ENCODE results near the gene SLC26A4. TPM values are rescaled to one million over a fixed set of nuclear protein-coding genes. Genes with fewer than 3 reads are reported as not detected.
"Not testable (repeated sequence)": the region's sequence is repeated elsewhere in the genome, so short reads cannot be mapped to it uniquely, and the experiment has no call there.

SLC26A4 gene
- total RNA-seq, 1 donor from 2014 or later = 0.12 TPM

GRCh38 chr7:107631588-107632491, 28.8 kb upstream of the SLC26A4 start:
- H3K4me3 Mint-ChIP-seq = no peak overlapping the region
- H3K27ac Mint-ChIP-seq (ENCODE audit: unreplicated experiment) = no peak overlapping the region
- peaks cover 11% of the 10 kb centered on the region for H3K4me1 Mint-ChIP-seq
- no peak for DNase-seq (ENCODE audit: low read depth, low spot score)
- H3K9me3 Mint-ChIP-seq = peaks cover 4% of the 10 kb centered on the region
- TF ChIP-seq CTCF (conservative IDR thresholded peaks at IDR 0.05) = no peak
- peaks cover 7% of the 10 kb centered on the region for H3K36me3 Mint-ChIP-seq (ENCODE audit: low read depth)
- H3K27me3 Mint-ChIP-seq (ENCODE audit: low read depth) = no peaks in the 10 kb centered on the region

GRCh38 chr7:107632492-107632865, 28.1 kb upstream of the SLC26A4 start:
- Mint-ChIP-seq H3K4me1 (peaks cover 11% of the 10 kb centered on the region), H3K9me3 (peaks cover 4% of the 10 kb centered on the region), H3K27me3 (ENCODE audit: low read depth) (no peaks in the 10 kb centered on the region), H3K36me3 (ENCODE audit: low read depth) (peaks cover 3% of the 10 kb centered on the region), H3K4me3 (no peak overlapping the region), H3K27ac (ENCODE audit: unreplicated experiment) (no peak overlapping the region)
- no peak for TF ChIP-seq CTCF (conservative IDR thresholded peaks at IDR 0.05)
- no peak for DNase-seq (ENCODE audit: low read depth, low spot score)

- Mint-ChIP-seq H3K27ac (ENCODE audit: unreplicated experiment) (no peak overlapping the region), H3K4me1 (no peaks in the 10 kb centered on the region), H3K9me3 (peaks cover 4% of the 10 kb centered on the region), H3K27me3 (ENCODE audit: low read depth) (peaks cover 7% of the 10 kb centered on the region), H3K4me3 (no peak overlapping the region), H3K36me3 (ENCODE audit: low read depth) (peaks cover 3% of the 10 kb centered on the region)
- no peak for DNase-seq (ENCODE audit: low read depth, low spot score)
- no peak for TF ChIP-seq CTCF (conservative IDR thresholded peaks at IDR 0.05)
These were observed 22.0 kb upstream of the SLC26A4 start for GRCh38 chr7:107638594-107638993.

GRCh38 chr7:107639070-107639469, 21.6 kb upstream of the SLC26A4 start:
- H3K27ac Mint-ChIP-seq (ENCODE audit: unreplicated experiment); DNase-seq (ENCODE audit: low read depth, low spot score); H3K4me1 Mint-ChIP-seq; H3K36me3 Mint-ChIP-seq (ENCODE audit: low read depth); H3K9me3 Mint-ChIP-seq; H3K4me3 Mint-ChIP-seq; H3K27me3 Mint-ChIP-seq (ENCODE audit: low read depth): not testable (repeated sequence)

GRCh38 chr7:107641676-107642075, 19.0 kb upstream of the SLC26A4 start:
- H3K27me3 Mint-ChIP-seq (ENCODE audit: low read depth) = peaks cover 19% of the 10 kb centered on the region
- peaks cover 6% of the 10 kb centered on the region for H3K9me3 Mint-ChIP-seq
- DNase-seq (ENCODE audit: low read depth, low spot score) = no peak
- no peak overlapping the region for H3K4me3 Mint-ChIP-seq
- H3K27ac Mint-ChIP-seq (ENCODE audit: unreplicated experiment) = no peak overlapping the region
- no peaks in the 10 kb centered on the region for H3K4me1 Mint-ChIP-seq
- no peak for TF ChIP-seq CTCF (conservative IDR thresholded peaks at IDR 0.05)
- H3K36me3 Mint-ChIP-seq (ENCODE audit: low read depth) = peaks cover 3% of the 10 kb centered on the region

GRCh38 chr7:107642501-107642900, 18.1 kb upstream of the SLC26A4 start:
- TF ChIP-seq CTCF (conservative IDR thresholded peaks at IDR 0.05) = no peak
- Mint-ChIP-seq H3K27ac (ENCODE audit: unreplicated experiment) (no peak overlapping the region), H3K27me3 (ENCODE audit: low read depth) (peaks cover 19% of the 10 kb centered on the region), H3K9me3 (peaks cover 6% of the 10 kb centered on the region), H3K4me3 (no peak overlapping the region), H3K4me1 (no peaks in the 10 kb centered on the region), H3K36me3 (ENCODE audit: low read depth) (peaks cover 3% of the 10 kb centered on the region)
- DNase-seq (ENCODE audit: low read depth, low spot score) = no peak

All from neural crest cell (in vitro differentiated cells).